Loucy (cell line): ENCODE data around the gene PPM1L.

Experiments
- CTCF ChIP-seq: fragments of 200-600 bp; sonication (generic); conservative IDR thresholded peaks from 2 replicates; pipeline ENCODE4 v1.5.1; 2014; ENCODE audit warnings: mild to moderate bottlenecking, antibody characterized with exemption, low read length
- EZH2phosphoT487 ChIP-seq: fragments of 200-600 bp; IDR thresholded peaks from 2 replicates; pipeline ENCODE4 v1.6.1; 2018; ENCODE audit warnings: antibody characterized with exemption, mild to moderate bottlenecking, moderate library complexity, borderline replicate concordance

DNA sequence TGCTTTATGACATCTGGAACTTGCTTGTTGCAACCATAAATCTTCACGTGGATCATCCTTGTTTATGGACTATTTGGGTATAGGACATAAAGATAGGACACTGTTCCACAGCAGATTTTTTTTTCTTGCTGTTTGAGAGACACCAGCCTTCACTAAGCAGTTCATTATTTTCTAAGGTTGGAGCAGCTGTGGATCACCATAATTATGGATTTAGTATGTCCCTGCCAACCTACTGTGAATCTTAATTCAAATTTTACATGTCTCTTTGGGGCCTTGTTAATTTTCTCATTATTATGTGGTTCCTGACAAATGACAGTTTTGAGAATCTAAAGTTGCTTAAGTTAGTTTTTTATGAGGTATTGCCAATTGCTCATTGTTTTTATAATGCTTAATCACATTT lies 188.0 kb downstream of the PPM1L start:
- no peak for TF ChIP-seq CTCF
- no peak for TF ChIP-seq EZH2phosphoT487
